ENCODE measurements around the gene CABLES1.
"Not testable (repeated sequence)": the region's sequence is repeated elsewhere in the genome, so short reads cannot be mapped to it uniquely, and the experiment has no call there.

Gene CABLES1

GRCh38 chr18:23245461-23245860 lies 110.2 kb downstream of the CABLES1 start:
- DNase-seq, result no peak

GRCh38 chr18:23247331-23247730 lies 112.0 kb downstream of the CABLES1 start:
- DNase-seq, result no peak

- no peak for DNase-seq
Measured at GRCh38 chr18:23247896-23248295, 112.6 kb downstream of the CABLES1 start.

- DNase-seq, result no peak
Measured at GRCh38 chr18:23248826-23249225, 113.5 kb downstream of the CABLES1 start.

- no peak for DNase-seq
Measured at GRCh38 chr18:23249348-23249747, 114.1 kb downstream of the CABLES1 start.

GRCh38 chr18:23250893-23251656 lies 115.8 kb downstream of the CABLES1 start:
- no peak for DNase-seq

- no peak for DNase-seq
Measured at GRCh38 chr18:23253630-23254029, 118.3 kb downstream of the CABLES1 start.

- DNase-seq, result no peak
Measured at GRCh38 chr18:23257137-23257536, 121.9 kb downstream of the CABLES1 start.

- no peak for DNase-seq
Measured at GRCh38 chr18:23257686-23258565, 122.6 kb downstream of the CABLES1 start.

GRCh38 chr18:23258566-23259469 lies 123.5 kb downstream of the CABLES1 start:
- no peak for DNase-seq

GRCh38 chr18:23259701-23260681 lies 124.7 kb downstream of the CABLES1 start:
- DNase-seq, result peak; percentile 98

GRCh38 chr18:23260926-23261590 lies 125.8 kb downstream of the CABLES1 start:
- peak; percentile 57 for DNase-seq

GRCh38 chr18:23263551-23264235 lies 128.4 kb downstream of the CABLES1 start:
- no peak for DNase-seq

- DNase-seq, result no peak
Measured at GRCh38 chr18:23265682-23266399, 130.6 kb downstream of the CABLES1 start.

GRCh38 chr18:23266717-23267446 lies 131.6 kb downstream of the CABLES1 start:
- no peak for DNase-seq

- no peak for DNase-seq
Measured at GRCh38 chr18:23267447-23267776, 132.1 kb downstream of the CABLES1 start.

GRCh38 chr18:23268641-23269040 lies 133.4 kb downstream of the CABLES1 start:
- DNase-seq, result no peak

- DNase-seq, result not testable (repeated sequence)
Measured at GRCh38 chr18:23269068-23269467, 133.8 kb downstream of the CABLES1 start.

- DNase-seq, result no peak
Measured at GRCh38 chr18:23269928-23270327, 134.6 kb downstream of the CABLES1 start.

Data from NCI-H69 (cell line).